Middle frontal gyrus (tissue), 1 donor: ENCODE data around the gene GDF7.
"Not testable (repeated sequence)": the region's sequence is repeated elsewhere in the genome, so short reads cannot be mapped to it uniquely, and the experiment has no call there.

ENCODE experiments used
- DNase-seq: peaks from one replicate; pipeline ENCODE4 v3.0.0-alpha.2; 2015; ENCODE audit warnings: low spot score; ENCODE audit errors: extremely low spot score

The GDF7 gene

GRCh38 chr2:20696366-20696765 is 29.4 kb downstream of the GDF7 start:
- DNase-seq = no peak

DNA sequence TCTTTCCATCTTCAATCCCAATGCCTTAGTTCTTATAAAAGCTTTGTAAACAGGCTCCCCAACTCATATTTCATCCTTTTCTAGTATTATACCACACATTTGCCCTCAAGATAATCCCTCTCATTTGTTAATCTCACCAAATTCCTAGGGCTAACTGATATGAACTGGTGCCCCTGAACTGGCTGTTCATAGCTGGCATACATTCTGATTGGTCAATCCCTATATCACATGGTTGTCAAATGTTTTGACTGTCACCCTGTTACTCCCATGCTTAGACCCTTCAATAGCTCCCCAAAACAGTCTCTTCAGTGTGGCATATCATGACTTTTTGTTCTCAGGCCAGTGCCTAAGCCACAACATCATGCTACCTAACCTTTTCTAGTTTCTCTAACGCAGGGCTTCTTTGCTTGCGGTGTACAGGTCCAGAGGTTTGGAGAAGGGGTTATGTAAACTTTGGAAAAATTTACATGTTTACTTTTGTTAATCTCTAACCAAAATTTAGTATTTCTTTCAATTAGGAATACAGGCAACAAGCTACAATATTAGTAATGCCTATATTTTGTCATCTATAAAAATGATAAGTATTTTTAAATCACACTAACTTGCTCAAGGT is 30.5 kb downstream of the GDF7 start:
- DNase-seq = no peak

- DNase-seq = no peak
Observed at GRCh38 chr2:20698916-20699613, 32.1 kb downstream of the GDF7 start.

GRCh38 chr2:20702563-20702962 is 35.6 kb downstream of the GDF7 start:
- DNase-seq = no peak

- DNase-seq = no peak
Observed at GRCh38 chr2:20704886-20705285, 37.9 kb downstream of the GDF7 start.

DNA sequence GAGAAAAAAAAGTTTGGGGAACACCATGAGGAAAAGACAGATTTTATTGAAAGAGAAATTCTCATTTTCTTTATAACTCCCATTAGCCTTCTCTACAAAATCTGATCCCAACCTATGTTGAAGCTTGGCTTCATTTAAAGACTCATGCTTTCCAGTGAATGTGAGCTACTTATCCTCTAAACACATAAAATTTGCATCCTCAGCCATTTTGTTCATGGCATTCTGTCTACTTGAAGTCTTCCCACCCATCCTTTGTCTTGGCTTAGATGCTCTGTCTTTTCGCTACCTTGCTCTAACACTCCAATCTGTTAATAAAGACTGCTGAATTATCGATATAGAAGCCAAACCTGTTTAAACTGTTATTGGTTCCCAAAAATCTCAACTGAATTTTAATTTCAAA is 39.3 kb downstream of the GDF7 start:
- DNase-seq = no peak

- DNase-seq = no peak
Observed at GRCh38 chr2:20706786-20707185, 39.8 kb downstream of the GDF7 start.

DNA sequence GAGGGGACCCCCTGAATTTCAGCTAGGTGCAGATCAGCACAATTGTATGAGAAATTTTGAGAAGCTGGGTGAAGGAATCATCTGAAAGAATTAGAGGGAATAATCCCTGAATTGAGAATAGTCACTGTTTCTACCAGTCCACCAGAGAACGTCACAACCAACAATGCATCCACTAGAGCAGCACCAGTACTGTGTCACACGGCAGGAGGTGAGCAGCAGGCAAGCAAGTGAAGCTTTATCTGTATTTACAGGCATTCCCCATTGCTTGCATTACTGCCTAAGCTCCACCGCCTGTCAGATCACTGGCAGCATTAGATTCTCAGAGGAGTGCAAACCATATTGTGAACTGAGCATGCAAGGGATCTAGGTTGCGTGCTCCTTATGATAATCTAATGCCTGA is 40.7 kb downstream of the GDF7 start:
- no peak for DNase-seq

- not testable (repeated sequence) for DNase-seq
Observed at GRCh38 chr2:20711641-20712040, 44.7 kb downstream of the GDF7 start.

- not testable (repeated sequence) for DNase-seq
Observed at GRCh38 chr2:20713585-20713984, 46.6 kb downstream of the GDF7 start.

DNA sequence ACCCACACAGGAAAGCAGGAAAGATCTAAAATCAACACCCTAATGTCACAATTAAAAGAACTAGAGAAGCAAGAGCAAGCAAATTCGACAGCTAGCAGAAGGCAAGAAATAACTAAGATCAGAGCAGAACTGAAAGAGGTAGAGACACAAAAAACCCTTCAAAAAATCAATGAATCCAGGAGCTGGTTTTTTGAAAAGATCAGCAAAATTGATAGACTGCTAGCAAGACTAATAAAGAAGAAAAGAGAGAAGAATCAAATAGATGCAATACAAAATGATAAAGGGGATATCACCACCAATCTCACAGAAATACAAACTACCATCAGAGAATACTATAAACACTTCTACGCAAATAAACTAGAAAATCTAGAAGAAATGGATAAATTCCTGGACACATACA is 47.5 kb downstream of the GDF7 start:
- not testable (repeated sequence) for DNase-seq

- DNase-seq = not testable (repeated sequence)
Observed at GRCh38 chr2:20716164-20716563, 49.2 kb downstream of the GDF7 start.

DNA sequence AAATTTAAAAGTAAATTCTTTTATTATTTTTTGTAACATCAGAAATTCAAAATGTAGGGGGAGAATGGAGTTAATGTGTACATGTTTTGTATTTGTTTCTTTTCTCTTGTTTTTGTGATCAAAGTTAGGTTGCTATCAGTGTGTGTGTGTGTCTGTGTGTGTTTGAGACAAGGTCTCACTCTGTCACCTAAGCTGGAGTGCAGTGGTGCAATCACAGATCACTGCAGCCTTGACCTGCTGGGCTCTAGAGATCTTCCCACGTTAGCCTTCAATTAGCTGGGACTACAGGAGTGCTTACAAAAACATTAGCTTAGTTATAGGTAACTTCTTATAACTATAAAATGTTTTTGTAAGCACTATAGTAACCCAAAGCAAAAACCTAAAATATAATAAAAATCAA is 50.7 kb downstream of the GDF7 start:
- no peak for DNase-seq

DNA sequence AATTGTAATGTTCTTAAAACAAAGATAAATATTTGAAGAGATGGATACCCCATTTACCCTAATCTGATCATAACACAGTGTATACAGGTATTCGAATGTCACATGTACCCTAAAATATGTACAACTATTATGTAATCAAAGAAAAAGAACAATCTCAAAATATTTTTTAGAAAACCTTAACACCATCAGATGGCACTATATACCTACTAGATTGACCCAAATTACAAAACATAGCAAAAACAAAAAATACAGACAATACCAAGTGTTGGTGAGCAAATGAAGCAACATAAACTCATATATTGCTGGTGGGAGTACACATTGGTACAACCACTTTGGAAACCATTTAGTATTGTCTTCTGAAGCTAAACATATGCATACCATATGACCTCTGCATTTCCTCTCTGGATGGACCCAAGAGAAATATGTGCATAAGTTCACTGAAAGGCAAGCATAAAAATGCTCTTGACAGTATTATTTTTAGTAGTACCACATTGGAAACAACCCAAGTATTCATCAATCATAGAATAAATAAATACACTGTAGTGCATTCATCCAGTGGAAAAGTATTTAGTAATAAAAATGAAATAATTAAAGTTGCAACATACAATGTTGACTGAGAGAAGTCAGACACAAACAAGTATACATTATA is 55.8 kb downstream of the GDF7 start:
- no peak for DNase-seq

DNA sequence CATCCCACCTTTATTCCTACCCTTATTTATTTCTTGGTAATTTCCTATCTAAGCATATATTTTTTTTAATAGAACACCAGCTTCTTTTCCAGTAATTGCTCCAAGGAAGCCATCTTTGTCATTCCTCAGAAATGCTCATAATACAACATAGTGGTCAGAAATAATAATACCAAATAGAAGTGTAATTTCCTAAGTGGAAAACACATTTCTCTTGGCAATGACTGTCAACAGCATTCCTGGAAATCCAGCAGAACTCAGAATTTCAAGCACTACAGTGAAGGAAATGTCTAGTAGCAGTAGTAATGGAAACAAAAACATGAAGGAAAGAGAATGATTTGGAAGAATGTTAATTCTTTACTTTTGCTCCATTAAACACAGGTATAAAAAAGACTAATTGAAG is 56.6 kb downstream of the GDF7 start:
- DNase-seq = no peak

DNA sequence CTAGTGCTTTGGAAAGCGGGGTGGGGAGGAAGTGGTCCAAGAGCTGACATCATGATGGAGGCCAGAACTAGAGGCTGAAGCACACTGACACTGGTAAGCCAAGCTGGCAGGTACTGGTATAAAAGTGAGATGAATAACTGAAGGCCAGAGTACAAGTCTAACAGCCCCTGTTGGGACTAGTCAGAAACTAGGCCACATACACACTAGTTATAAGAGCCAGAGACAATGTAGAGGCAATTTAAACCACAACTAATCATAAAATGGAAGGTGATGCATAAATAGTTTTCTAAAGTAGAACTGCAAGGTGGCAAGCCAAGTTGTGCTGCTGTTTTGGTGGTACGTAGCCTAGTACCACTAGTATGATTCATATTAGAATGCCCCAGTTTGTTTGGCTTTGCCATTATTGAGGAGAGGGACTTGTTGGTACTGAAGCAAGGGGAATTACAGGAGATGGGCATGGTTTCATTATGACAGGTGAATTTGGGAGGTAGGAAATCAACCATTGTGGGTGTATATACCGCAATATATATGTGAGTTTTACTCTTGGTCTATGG is 57.6 kb downstream of the GDF7 start:
- DNase-seq = no peak

GRCh38 chr2:20725782-20726181 is 58.8 kb downstream of the GDF7 start:
- DNase-seq = no peak

DNA sequence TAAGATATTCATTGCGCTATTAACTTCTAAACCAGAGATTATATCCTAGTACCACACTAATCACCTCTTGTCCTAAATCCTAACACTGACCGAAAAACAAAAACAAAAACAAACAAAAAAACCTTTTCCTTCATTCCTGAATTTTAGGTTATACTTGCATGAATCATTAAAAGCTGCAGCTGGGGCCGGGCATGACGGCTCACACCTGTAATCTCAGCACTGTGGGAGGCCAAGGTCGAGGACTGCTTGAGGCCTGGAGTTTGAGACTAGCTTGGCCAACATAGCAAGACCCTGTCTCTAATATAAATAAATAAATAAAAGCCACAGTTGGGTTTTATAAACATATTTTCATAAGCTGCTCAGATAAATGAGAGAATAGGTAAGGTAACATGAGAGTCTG is 60.0 kb downstream of the GDF7 start:
- DNase-seq = no peak

DNA sequence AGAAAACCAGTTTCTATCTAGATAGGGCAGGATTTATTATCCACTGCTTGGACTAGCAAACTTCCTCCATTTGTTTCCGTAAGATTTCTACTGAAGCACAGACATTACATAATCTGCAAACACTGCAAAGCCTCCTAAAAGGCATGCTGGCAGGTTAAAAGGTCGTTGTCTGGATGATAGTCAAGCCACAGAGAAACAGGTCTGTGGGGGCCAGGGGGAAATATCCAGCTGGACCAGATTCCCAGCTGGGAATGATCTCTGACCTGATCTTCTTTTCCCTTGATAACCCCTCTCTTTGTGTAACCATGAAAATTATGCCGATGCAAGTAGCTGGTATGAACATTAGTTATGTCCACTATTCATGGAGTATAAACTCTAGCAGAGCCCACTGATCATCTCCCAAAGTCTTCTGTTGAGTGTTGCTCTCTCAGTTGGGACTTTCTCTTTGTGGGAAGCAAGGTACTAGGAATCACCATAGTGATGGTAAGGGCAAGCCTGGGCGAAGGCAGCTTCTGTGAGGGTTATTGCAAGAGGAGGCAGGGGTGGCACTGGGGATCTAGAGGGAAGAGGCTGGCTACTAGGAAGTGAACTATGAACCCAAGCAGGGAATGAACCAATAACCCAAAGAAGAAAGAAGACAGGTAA is 61.3 kb downstream of the GDF7 start:
- DNase-seq = no peak
